ENCODE measurements around the gene POLR2E.

DNA sequence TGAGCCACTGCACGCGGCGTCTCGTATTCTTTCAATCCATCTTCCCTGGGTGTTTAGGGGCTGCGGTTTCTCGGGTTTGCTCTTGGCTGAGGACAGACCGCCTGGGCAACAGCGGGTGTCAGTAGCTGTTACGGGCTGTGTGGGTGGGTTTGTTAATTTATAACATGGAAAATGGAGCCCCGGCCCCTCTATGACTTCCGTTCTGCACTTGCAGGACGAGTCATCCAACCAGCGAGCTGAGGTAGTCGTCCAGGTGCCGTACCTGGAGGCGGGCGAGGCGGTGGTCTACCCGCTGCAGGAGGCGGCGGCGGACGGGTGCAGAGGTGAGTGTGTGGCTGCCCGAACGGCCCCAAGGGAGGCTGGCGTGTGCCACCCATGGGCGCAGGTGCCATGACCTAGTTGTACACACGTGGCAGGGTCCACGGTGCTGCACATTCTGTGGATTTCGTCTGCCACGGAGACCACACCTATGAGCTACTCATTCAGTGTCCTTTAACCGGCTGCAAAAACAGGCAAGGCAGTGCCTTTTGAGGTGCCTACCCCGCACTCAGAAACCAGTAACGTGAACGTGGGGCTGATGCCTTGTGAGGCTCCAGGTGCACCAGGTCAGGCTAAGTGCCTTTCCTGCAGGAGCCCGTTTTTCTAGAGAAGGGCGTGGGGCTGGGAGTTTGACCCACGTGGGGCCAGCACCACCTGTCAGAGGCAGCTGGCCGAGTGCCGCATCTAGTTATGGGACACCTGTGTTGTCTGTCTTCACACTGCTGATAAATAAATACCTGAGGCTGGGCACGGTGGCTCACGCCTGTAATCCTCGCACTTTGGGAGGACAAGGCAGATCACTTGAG, 10.9 kb downstream of the POLR2E start:
- TF ChIP-seq POLR2A (IDR thresholded peaks at IDR 0.05; ENCODE audit: low read length): no peak
- no peak for TF ChIP-seq GATA1 (IDR thresholded peaks at IDR 0.05; ENCODE audit: low read depth, low read length)
